Ascending aorta (tissue), 2 donors: ENCODE data around the gene SDK1. TPM values are rescaled to one million over a fixed set of nuclear protein-coding genes. Genes with fewer than 3 reads are reported as not detected.

Experiments used
- DNase-seq, 2 donors: peaks; one replicate each; pipeline ENCODE4 v3.0.0-alpha.2; 2019; ENCODE audit warnings: low spot score in 2 of 2
- H3K27ac ChIP-seq, 2 donors: fragments of 200-600 bp; sonication (generic); one replicate each; pipeline ENCODE4 v1.5.1; 2016 to 2017; ENCODE audit warnings: mild to moderate bottlenecking in 1 of 2
- H3K27me3 ChIP-seq: fragments of 200-600 bp; sonication (generic); one replicate; pipeline ENCODE4 v1.5.1; 2017
- H3K36me3 ChIP-seq, 2 donors: fragments of 200-600 bp; sonication (generic); one replicate each; pipeline ENCODE4 v1.5.1; 2016
- H3K4me1 ChIP-seq, 2 donors: fragments of 200-600 bp; sonication (generic); one replicate each; pipeline ENCODE4 v1.5.1; 2016 to 2017; ENCODE audit warnings: mild to moderate bottlenecking in 1 of 2
- H3K4me3 ChIP-seq, 2 donors: fragments of 200-600 bp; sonication (generic); one replicate each; pipeline ENCODE4 v1.5.1; 2016 to 2017; ENCODE audit warnings: mild to moderate bottlenecking in 1 of 2
- H3K9me3 ChIP-seq, 2 donors: fragments of 200-600 bp; sonication (generic); one replicate each; pipeline ENCODE4 v1.5.1; 2016
- CTCF ChIP-seq, 3 experiments: fragments of 200-600 bp in 2 of 3; fragments of 450-650 bp in 1 of 3; sonication (generic) in 2 of 3; IDR thresholded peaks; one replicate each; pipeline ENCODE4 v1.5.1; 2016 to 2019; ENCODE audit warnings: antibody characterized with exemption in 3 of 3, mild to moderate bottlenecking in 1 of 3, moderate library complexity in 1 of 3
- intact Hi-C: fragments of 100-400 bp; cut with DNase I; formaldehyde crosslinking; loops from one replicate; pipeline ENCODE4 v1.15.1; 2023
- total RNA-seq: library from RNA; depleted of rRNA; stranded (reverse); fragments of >200 nt; gene quantifications from one replicate; pipeline ENCODE4 v1.1.0, GENCODE V29; 2016

The SDK1 gene
- total RNA-seq, 1 donor from 2014 or later: 13.3 TPM

GRCh38 chr7:3973264-3973663, 672.2 kb downstream of the SDK1 start:
- no peak for TF ChIP-seq CTCF (IDR thresholded peaks at IDR 0.05)
- Histone ChIP-seq H3K27me3 (no peaks in the 10 kb centered on the region), H3K36me3 (peaks cover 12 to 34% of the 10 kb centered on the region in 2 donors), H3K27ac (no peak overlapping the region), H3K4me3 (no peak overlapping the region), H3K4me1 (no peaks in the 10 kb centered on the region), H3K9me3 (no peaks in the 10 kb centered on the region)
- intact Hi-C loops: no loop called here
- DNase-seq: no peak

- H3K27me3 ChIP-seq: no peaks in the 10 kb centered on the region
- no peak overlapping the region for H3K27ac ChIP-seq
- intact Hi-C loops: no loop called here
- peaks cover 10 to 28% of the 10 kb centered on the region in 2 donors for H3K36me3 ChIP-seq
- no peaks in the 10 kb centered on the region for H3K4me1 ChIP-seq
- no peak overlapping the region for H3K4me3 ChIP-seq
- no peaks in the 10 kb centered on the region for H3K9me3 ChIP-seq
- no peak for DNase-seq
- TF ChIP-seq CTCF (IDR thresholded peaks at IDR 0.05): no peak
Observed at GRCh38 chr7:3974329-3974728, 673.3 kb downstream of the SDK1 start.

- no peaks in the 10 kb centered on the region for H3K4me1 ChIP-seq
- peaks cover 7 to 25% of the 10 kb centered on the region in 2 donors for H3K36me3 ChIP-seq
- intact Hi-C loops: no loop called here
- no peak overlapping the region for H3K4me3 ChIP-seq
- TF ChIP-seq CTCF (IDR thresholded peaks at IDR 0.05): no peak
- H3K27me3 ChIP-seq: no peaks in the 10 kb centered on the region
- DNase-seq: no peak
- no peaks in the 10 kb centered on the region for H3K9me3 ChIP-seq
- H3K27ac ChIP-seq: no peak overlapping the region
Observed at GRCh38 chr7:3975371-3975770, 674.3 kb downstream of the SDK1 start.

GRCh38 chr7:3977391-3977790, 676.3 kb downstream of the SDK1 start:
- Histone ChIP-seq H3K4me3 (no peak overlapping the region), H3K36me3 (peaks cover 6 to 18% of the 10 kb centered on the region in 2 donors), H3K9me3 (no peaks in the 10 kb centered on the region), H3K27me3 (no peaks in the 10 kb centered on the region), H3K4me1 (no peaks in the 10 kb centered on the region), H3K27ac (no peak overlapping the region)
- intact Hi-C loops: no loop called here
- TF ChIP-seq CTCF (IDR thresholded peaks at IDR 0.05): no peak
- no peak for DNase-seq

- H3K36me3 ChIP-seq: peaks cover 6 to 10% of the 10 kb centered on the region in 2 donors
- no peak for DNase-seq
- intact Hi-C loops: no loop called here
- H3K4me1 ChIP-seq: no peaks in the 10 kb centered on the region
- no peaks in the 10 kb centered on the region for H3K27me3 ChIP-seq
- no peak overlapping the region for H3K4me3 ChIP-seq
- H3K27ac ChIP-seq: no peak overlapping the region
- TF ChIP-seq CTCF (IDR thresholded peaks at IDR 0.05): no peak
- no peaks in the 10 kb centered on the region for H3K9me3 ChIP-seq
Observed at GRCh38 chr7:3978839-3979238, 677.8 kb downstream of the SDK1 start.
